Mucosa of rectum (tissue), 2 donors: Measurements from ENCODE around the gene GBX1.

Experiments used
- H3K27ac ChIP-seq, 2 donors: one replicate each; pipeline ENCODE4 v1.7.0; 2013; ENCODE audit warnings: inconsistent platforms in 2 of 2, low read depth in 2 of 2, low read length in 2 of 2
- H3K27me3 ChIP-seq, 2 donors: one replicate each; pipeline ENCODE4 v1.7.0; 2013; ENCODE audit warnings: low read length in 2 of 2; ENCODE audit not compliant: control insufficient read depth in 2 of 2, insufficient read depth in 2 of 2
- H3K36me3 ChIP-seq, 2 donors: one replicate each; pipeline ENCODE4 v1.7.0; 2013; ENCODE audit warnings: low read length in 2 of 2; ENCODE audit not compliant: control insufficient read depth in 2 of 2, insufficient read depth in 2 of 2
- H3K4me1 ChIP-seq, 2 donors: one replicate each; pipeline ENCODE4 v1.7.0; 2013; ENCODE audit warnings: low read length in 2 of 2, mild to moderate bottlenecking in 1 of 2; ENCODE audit not compliant: control insufficient read depth in 2 of 2, insufficient read depth in 2 of 2
- H3K4me3 ChIP-seq, 2 donors: one replicate each; pipeline ENCODE4 v1.7.0; 2013; ENCODE audit warnings: low read length in 2 of 2
- H3K9ac ChIP-seq, 2 donors: one replicate each; pipeline ENCODE4 v1.7.0; 2013; ENCODE audit warnings: low read length in 2 of 2, low read depth in 1 of 2, mild to moderate bottlenecking in 1 of 2
- H3K9me3 ChIP-seq, 2 donors: one replicate each; pipeline ENCODE4 v1.7.0; 2013; ENCODE audit warnings: low read length in 2 of 2; ENCODE audit not compliant: control insufficient read depth in 2 of 2
- donor health status: healthy.
- donor health status: Normal muscosa, but diverticular disease.

The GBX1 gene

DNA sequence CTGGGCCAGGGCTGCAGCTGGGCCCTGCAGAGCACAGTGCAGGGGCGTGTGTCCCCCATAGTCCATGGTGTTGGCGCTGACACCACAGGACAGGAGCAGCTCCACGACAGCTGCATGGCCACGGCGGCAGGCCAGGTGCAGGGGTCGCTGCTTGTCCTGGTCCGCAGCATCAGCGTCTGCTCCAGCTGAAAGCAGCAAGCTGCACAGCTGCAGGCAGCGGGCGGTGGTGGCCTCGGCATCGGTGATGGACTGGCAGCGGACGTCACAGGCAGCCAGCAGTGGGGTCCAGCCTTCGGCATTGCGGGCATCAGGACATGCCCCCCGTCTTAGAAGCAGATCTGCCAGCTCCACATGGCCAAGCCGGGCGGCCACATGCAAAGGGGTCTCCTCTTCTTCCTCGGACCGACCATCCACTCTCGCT lies 13.5 kb upstream of the GBX1 start:
- H3K4me1 ChIP-seq: no peaks in the 10 kb centered on the region
- H3K9me3 ChIP-seq: no peaks in the 10 kb centered on the region
- H3K27me3 ChIP-seq: peaks cover 6 to 13% of the 10 kb centered on the region in 2 donors
- no peaks in the 10 kb centered on the region for H3K36me3 ChIP-seq
- no peak overlapping the region for H3K4me3 ChIP-seq
- no peak overlapping the region for H3K9ac ChIP-seq
- no peak overlapping the region for H3K27ac ChIP-seq

DNA sequence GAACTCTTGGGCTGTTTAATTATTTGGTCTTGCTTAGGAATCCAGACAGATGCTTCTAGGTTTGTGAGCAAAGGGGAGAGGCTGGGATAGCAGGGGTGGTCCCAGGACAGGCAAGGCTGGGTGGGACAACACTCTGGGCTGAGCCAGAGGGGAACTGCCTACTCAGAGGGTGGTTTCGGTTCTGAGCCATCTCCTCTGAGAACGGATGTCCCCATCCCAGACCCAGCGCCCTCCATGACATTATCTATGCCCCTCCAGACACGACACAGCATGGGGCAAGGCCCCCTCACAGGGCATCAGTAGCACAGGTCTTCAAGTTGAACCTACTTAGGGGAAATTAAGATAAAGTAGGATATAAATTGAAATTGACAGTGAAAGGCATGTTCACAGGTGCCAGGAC lies 12.5 kb upstream of the GBX1 start:
- Histone ChIP-seq H3K4me1 (no peaks in the 10 kb centered on the region), H3K4me3 (no peak overlapping the region), H3K9me3 (no peaks in the 10 kb centered on the region)

DNA sequence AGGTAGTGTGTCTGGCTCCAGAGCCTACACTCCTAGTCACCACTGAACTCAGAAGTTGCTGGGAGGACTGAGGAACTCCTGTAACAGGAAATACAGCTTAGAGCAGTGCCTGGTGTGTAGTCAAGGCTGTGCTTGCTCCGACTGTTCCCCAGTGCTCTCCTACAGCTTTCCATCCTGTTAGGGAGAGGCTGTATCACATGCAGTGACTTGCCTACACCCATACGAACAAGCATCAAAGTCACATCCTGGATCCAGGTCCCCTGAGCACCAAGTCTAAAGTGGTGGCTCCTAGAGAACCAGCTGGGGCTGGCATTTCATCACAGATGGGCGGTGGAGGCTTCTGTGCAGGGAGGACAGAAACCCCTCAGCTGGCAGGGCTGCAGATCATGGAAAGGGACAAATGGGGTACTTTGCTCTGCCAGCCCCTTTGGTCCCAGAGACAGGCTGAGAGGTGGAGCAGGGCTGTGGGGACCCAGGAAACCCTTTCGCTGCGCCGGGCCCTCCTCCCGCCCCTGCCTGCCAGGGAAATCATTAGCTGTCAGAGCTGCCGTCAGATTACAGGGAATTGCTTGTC lies 11.9 kb upstream of the GBX1 start:
- Histone ChIP-seq H3K4me3 (no peak overlapping the region), H3K9me3 (no peaks in the 10 kb centered on the region)

More for the DNA sequence above, 12.5 kb upstream of the GBX1 start:
- Histone ChIP-seq H3K9ac (no peak overlapping the region), H3K27me3 (peaks cover 10 to 13% of the 10 kb centered on the region in 2 donors), H3K27ac (no peak overlapping the region), H3K36me3 (no peaks in the 10 kb centered on the region)

DNA sequence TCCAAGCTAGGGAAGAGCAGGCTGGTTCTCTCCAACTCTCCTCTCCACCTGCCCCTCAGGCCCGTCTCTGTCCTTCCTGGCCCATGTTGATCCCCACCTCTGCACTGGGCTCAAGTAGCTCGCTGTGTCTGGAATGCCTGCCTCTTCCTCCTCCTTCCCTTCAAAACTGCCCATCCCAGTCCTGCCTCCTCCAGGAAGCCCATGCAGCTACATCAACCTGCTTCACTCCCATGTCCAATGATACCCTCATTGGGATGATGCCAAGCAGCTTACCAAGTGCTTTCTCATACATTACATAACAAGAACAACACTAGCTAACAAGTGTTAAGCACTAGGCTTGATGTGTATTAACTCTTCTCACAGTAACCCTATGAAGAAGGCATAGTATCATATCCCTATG lies 11.3 kb upstream of the GBX1 start:
- Histone ChIP-seq H3K4me3 (no peak overlapping the region), H3K9me3 (no peaks in the 10 kb centered on the region), H3K4me1 (no peaks in the 10 kb centered on the region), H3K9ac (no peak overlapping the region), H3K27me3 (peaks cover 10 to 13% of the 10 kb centered on the region in 2 donors), H3K27ac (no peak overlapping the region), H3K36me3 (no peaks in the 10 kb centered on the region)

More for the DNA sequence above, 11.9 kb upstream of the GBX1 start:
- Histone ChIP-seq H3K36me3 (no peaks in the 10 kb centered on the region), H3K4me1 (no peaks in the 10 kb centered on the region), H3K27me3 (peaks cover 10 to 13% of the 10 kb centered on the region in 2 donors), H3K9ac (no peak overlapping the region), H3K27ac (no peak overlapping the region)

DNA sequence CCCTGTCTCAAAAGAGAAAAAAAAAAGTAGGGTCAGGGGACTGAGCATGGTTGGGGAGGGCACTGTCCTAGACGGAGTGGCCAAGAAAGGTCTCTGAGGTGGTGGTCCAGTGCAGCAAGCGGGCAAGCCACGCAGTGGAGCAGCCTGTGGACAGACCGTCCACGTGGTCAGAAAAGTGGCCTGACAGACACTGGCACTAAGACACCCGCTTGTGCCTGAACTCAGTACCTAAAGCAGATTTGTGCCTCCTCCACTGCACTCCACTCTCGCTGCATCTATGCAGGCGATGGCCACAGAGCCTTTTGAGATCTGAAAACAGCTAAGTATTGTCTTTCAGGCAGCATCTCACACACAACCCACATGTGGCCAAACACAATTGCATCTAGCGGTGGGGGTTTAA lies 10.7 kb upstream of the GBX1 start:
- no peaks in the 10 kb centered on the region for H3K9me3 ChIP-seq
- no peak overlapping the region for H3K27ac ChIP-seq
- H3K27me3 ChIP-seq: peaks cover 10 to 13% of the 10 kb centered on the region in 2 donors
- no peaks in the 10 kb centered on the region for H3K4me1 ChIP-seq
- no peak overlapping the region for H3K9ac ChIP-seq
- H3K4me3 ChIP-seq: no peak overlapping the region
- H3K36me3 ChIP-seq: no peaks in the 10 kb centered on the region

DNA sequence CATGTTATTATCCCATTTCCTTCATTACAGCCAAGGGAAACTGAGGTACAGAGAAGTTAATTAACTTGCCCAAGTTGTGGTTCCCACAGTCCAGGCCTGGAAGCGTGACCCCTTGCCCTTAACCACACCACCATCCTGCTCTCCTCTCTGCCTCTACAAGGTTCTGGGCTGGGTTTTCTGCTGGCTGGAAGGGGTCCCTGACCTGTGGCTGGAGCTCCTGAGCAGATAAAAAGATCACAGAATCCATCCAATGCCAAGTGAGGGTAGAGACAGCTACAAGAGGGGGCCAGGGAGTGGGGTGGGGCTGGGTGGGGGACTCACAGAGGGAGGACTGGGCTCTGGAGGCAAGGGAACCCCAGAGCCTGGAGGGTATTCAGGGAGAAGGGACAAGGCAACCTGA lies 9.8 kb upstream of the GBX1 start:
- Histone ChIP-seq H3K36me3 (no peaks in the 10 kb centered on the region), H3K9me3 (no peaks in the 10 kb centered on the region), H3K4me1 (no peaks in the 10 kb centered on the region), H3K27ac (no peak overlapping the region), H3K4me3 (no peak overlapping the region), H3K9ac (no peak overlapping the region), H3K27me3 (peaks cover 15 to 19% of the 10 kb centered on the region in 2 donors)

DNA sequence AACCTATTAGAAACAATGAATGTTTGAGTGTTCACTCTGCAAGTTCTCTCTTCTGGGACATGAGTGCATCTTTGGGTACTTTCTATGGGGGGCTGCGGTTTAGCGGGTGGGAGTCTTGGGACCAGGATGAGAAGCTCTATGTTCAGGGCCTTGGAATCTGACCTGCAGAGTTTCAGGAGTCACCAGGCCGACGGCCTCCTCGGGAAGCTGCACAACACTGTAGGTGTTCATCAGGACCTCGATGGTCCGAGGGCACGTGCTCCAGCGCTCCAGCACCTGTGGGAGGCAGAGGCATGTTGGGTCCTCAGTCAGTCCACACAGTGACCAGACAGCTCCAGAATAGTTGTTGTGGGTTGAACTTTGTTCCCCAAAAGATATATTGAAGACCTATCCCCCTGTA lies 8.9 kb upstream of the GBX1 start:
- Histone ChIP-seq H3K9ac (no peak overlapping the region), H3K4me3 (no peak overlapping the region), H3K4me1 (no peaks in the 10 kb centered on the region), H3K27ac (no peak overlapping the region), H3K27me3 (peaks cover 11 to 19% of the 10 kb centered on the region in 2 donors), H3K36me3 (no peaks in the 10 kb centered on the region), H3K9me3 (no peaks in the 10 kb centered on the region)

DNA sequence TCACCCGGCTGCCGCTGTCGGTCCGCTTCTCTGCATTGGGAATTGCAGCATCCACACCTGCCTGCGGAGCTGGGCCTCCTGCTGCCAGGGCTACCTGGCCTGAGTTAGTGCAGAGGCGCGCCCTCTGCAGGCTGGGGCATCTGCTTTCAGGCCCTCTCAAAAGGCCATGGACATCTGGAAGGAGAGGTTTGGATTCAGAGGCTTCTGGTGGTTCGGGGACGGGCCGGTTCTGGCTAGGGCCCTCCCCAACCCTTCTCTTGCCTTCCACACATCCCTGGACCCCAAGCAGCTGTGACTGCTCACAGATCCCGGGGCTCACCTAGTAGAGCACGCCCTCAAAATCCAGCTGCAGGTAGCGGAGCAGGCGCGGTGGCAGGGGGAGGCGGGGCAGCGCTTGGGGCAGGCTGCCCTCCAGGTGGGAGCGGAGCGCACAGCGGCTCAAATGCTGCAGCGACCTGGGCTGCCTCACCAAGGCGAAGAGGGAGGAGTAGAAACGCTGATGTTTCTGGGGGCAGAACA lies 8.4 kb upstream of the GBX1 start:
- Histone ChIP-seq H3K4me1 (no peaks in the 10 kb centered on the region), H3K4me3 (no peak overlapping the region), H3K36me3 (no peaks in the 10 kb centered on the region), H3K9me3 (no peaks in the 10 kb centered on the region), H3K27me3 (peaks cover 11 to 19% of the 10 kb centered on the region in 2 donors), H3K9ac (no peak overlapping the region), H3K27ac (no peak overlapping the region)

DNA sequence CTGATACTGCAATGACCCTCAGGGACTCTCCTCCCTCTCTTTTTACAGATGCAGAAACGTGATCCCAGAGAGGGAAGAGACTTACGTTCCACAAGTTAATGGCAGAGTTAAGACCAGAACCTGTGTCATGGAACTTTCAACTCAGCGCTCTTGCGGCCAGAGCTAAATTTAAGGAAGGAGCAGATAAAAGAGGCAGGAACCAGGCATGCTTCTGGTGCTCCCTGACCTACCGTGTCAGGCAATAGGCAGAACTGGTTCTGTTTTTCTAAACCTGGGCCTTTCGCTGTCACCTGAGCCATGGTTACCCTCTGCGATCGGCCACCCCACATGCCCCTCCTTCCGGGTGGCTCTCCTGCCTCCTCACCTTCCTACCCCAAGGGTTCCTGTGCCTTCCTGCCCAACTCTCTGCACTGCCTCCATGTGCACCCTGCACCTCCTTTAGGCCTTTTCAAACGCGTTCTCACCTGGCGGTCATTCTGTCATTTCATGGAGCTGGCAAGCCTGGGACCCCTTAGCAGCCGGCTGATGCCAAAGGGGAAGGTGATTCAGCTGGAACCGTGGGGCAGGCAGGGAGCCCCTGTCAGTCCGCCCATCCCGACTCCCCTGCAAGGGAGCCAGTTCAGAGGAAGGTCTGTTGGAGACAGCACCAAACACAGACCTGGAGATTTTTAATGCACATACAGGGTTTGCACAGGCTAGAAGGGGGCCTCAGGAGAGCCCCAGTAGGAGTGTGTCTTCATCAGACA lies 7.7 kb upstream of the GBX1 start:
- H3K9me3 ChIP-seq: no peaks in the 10 kb centered on the region
- no peak overlapping the region for H3K27ac ChIP-seq
- peaks cover 12 to 19% of the 10 kb centered on the region in 2 donors for H3K27me3 ChIP-seq
- H3K4me1 ChIP-seq: no peaks in the 10 kb centered on the region
- H3K4me3 ChIP-seq: no peak overlapping the region
- no peaks in the 10 kb centered on the region for H3K36me3 ChIP-seq
- H3K9ac ChIP-seq: no peak overlapping the region

DNA sequence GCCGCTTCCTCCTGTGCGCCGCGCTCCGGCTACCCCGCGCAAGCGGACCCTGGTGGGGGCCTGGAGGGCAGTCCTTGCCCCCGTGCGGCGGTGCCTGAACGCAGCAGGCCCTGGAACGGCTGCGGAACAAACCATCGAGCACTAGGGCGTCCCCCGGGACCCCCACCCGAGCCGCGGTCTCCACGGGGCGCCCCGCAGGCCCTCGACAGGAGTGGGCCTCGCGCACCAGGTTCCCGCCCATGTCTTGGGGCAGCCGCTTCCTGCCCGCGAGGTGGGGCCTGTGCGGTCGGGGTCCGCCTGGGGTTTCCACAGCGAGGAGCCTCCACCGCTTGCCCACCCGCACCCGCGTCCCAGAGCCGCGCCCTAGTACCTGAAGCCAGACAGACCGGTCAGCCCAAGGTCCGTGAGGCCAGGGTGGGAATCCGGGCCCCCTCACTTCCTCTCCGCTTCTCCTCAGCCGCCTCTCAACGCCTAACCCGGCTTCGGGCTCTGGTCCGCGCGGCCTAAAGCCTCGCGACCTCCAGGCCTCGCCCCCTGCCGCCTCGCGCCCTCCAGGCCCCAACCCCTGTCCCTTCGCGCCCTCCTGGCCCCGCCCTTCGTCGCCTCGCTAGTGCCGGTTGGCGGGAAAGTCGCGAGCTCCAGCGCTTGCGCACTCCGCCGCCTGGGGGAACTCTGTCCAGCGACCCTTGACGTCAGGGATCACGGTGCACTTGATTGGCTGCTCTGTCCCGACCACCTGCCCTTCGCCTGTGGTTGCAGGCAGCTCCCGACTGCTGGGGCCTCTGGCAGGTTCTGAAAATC lies 7.0 kb upstream of the GBX1 start:
- no peak overlapping the region for H3K27ac ChIP-seq
- peaks cover 19 to 27% of the 10 kb centered on the region in 2 donors for H3K27me3 ChIP-seq
- no peaks in the 10 kb centered on the region for H3K4me1 ChIP-seq
- H3K4me3 ChIP-seq: no peak overlapping the region
- H3K36me3 ChIP-seq: no peaks in the 10 kb centered on the region
- H3K9me3 ChIP-seq: no peaks in the 10 kb centered on the region
- H3K9ac ChIP-seq: no peak overlapping the region
